ENCODE results near the gene PRTG. TPM values are rescaled to one million over a fixed set of nuclear protein-coding genes. Genes with fewer than 3 reads are reported as not detected.
"Not testable (repeated sequence)": the region's sequence is repeated elsewhere in the genome, so short reads cannot be mapped to it uniquely, and the experiment has no call there.

PRTG gene
- total RNA-seq, 1 donor = 0.45 TPM

GRCh38 chr15:55737373-55737772 is 5.6 kb downstream of the PRTG start:
- DNase-seq (ENCODE audit: low read depth) = peak; percentile 55
- H3K4me3 ChIP-seq (ENCODE audit: low read depth, low read length) = no peak overlapping the region
- no peak for TF ChIP-seq CTCF (IDR thresholded peaks at IDR 0.05; ENCODE audit: insufficient read depth, low read length)

GRCh38 chr15:55736756-55737155 is 6.2 kb downstream of the PRTG start:
- TF ChIP-seq CTCF (IDR thresholded peaks at IDR 0.05; ENCODE audit: insufficient read depth, low read length) = no peak
- DNase-seq (ENCODE audit: low read depth) = no peak

DNA sequence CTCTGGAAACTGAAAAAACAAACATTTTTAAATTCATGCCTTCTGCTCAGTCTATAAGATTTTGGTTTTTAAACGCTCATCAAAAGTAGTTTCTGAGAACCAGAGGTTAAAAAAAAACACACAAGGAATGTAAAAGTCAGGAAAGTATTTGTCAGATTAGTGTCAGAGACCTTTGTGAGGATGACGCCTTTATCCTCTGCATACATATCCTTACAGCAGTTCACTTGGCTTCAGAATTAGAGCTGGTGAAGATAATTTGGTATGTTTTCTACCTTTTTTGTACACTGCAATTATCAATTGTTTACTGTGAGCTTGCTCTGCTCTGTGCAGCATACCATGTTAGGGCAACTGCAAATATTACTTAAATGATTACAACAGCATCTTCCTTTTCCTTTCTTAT is 8.3 kb downstream of the PRTG start:
- no peak for DNase-seq (ENCODE audit: low read depth)
- H3K4me3 ChIP-seq (ENCODE audit: low read depth, low read length) = no peak overlapping the region
- TF ChIP-seq CTCF (IDR thresholded peaks at IDR 0.05; ENCODE audit: insufficient read depth, low read length) = no peak

More at GRCh38 chr15:55736756-55737155, 6.2 kb downstream of the PRTG start:
- H3K4me3 ChIP-seq (ENCODE audit: low read depth, low read length) = no peak overlapping the region

DNA sequence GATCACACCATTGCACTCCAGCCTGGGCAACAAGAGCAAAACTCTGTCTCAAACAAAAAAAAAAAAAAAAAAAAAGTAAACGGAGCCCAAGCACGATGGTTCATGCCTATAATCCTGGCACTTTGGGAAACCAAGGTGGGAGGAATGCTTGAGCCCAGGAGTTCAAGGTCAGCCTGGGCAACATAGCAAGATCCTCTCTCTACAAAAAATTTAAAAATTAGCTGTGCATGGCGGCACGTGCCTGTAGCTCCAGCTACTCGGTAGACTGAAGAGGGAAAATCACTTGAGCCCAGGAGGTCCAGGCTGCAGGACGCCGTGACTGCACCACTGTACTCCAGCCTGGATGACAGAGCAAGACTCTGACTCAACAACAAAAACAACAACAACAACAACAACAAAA is 9.5 kb downstream of the PRTG start:
- H3K4me3 ChIP-seq (ENCODE audit: low read depth, low read length); DNase-seq (ENCODE audit: low read depth): not testable (repeated sequence)

DNA sequence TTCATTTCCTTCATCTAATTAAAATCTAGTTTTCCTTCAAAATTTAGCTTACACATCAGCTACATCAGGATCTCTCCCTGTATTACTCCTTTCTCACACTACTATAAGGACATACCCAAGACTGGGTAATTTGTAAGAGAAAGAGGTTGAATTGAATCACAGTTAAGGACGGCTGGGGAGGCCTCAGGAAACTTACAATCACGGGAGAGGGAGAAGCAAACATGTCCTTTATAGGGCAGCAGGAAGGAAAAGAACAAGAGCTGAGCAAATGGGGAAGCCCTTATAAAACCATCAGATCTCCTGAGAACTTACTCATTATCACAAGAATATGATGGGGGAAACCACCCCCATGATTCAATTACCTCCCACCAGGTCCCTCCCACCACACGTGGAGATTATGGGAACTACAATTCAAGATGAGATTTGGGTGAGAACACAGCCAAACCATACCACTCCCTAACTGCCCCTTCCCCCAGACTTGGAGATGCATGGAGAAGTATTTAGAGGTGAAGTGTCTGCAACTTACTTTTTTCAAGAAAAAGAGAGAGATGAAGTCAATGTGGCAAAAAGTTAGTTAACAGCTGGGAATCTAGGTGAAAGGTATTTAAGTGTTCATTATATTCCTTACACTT is 21.3 kb downstream of the PRTG start:
- H3K4me3 ChIP-seq (ENCODE audit: low read depth, low read length) = no peak overlapping the region
- no peak for DNase-seq (ENCODE audit: low read depth)
- TF ChIP-seq CTCF (IDR thresholded peaks at IDR 0.05; ENCODE audit: insufficient read depth, low read length) = no peak

DNA sequence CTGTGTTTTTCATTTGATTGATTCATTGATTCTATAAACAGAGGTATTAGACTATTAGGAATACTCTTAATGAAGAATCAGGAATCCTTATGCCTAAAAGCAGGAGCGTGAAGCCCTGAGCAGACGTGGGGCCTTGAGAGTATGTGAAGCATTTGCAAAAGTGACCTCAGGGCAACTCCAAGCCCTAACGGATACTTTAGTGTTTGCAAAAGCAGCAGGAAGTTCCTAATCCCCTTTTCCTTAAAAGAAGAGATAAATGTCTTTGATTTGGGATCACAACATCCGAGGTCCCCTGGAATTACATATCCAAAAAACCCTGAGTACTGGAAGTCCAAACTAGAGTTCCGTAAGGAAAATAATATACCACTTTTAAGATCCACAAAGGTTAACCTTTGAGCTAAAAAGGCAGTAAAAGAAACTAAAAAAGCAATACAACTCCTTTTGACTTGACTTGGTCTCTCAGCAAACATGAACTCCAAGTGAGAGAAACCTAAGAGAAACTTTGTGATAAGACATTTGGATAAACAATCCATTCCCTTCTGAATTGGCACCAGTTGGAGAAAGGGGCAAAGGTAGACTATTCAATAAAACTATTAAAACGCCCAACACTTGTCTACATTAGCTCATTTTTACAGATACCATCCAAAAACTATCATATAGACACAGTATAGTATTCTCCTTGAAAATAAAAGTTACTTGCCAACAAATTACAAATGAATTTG is 27.4 kb downstream of the PRTG start:
- H3K4me3 ChIP-seq (ENCODE audit: low read depth, low read length) = no peak overlapping the region
- DNase-seq (ENCODE audit: low read depth) = no peak
- no peak for TF ChIP-seq CTCF (IDR thresholded peaks at IDR 0.05; ENCODE audit: insufficient read depth, low read length)

GRCh38 chr15:55714064-55714463 is 28.9 kb downstream of the PRTG start:
- DNase-seq (ENCODE audit: low read depth) = no peak
- no peak overlapping the region for H3K4me3 ChIP-seq (ENCODE audit: low read depth, low read length)
- no peak for TF ChIP-seq CTCF (IDR thresholded peaks at IDR 0.05; ENCODE audit: insufficient read depth, low read length)

Data from fibroblast of the aortic adventitia (primary cell).